ENCODE data around the gene FBXO36. TPM values are rescaled to one million over a fixed set of nuclear protein-coding genes. Genes with fewer than 3 reads are reported as not detected.

The FBXO36 gene
- total and polyA plus RNA-seq, 2 of the 13 experiments (the other 11 are each of a cell fraction or from before 2014, with no cell fraction given), result 2.8 TPM

DNA sequence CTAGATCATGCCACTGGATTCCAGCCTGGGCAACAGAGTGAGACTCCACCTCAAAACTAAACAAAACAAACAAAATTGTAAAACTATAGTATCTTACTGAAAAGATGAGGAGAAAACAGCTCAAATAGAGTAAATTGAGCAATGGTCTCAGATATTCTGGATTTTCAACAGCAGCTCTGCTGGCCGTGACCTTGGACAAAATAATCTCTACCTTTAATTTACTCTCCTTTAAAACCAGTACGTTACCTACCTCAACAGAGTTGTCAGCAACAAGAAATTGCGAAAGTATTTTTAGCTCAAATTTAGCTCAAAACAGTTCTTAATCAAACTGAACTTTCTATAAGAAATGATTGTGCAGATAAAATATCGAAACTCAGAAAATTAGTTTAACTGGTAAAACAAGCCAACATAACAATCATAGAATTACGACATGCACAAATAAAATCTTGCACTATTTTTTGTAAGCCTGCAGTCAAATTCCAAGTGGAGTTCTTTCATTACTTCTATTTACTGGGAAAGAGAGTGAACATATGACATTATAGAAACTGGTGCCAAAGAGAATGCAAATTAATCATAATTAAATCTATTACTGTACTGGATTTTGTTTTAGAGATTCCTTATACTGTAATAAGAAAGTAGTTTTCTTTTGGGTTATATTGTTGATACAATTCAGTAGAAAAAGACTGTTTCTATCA lies 41.3 kb upstream of the FBXO36 start (continued):
- TF ChIP-seq ZNF432 (CRISPR knock-in tag; IDR thresholded peaks at IDR 0.05; ENCODE audit: borderline replicate concordance), result no peak

DNA sequence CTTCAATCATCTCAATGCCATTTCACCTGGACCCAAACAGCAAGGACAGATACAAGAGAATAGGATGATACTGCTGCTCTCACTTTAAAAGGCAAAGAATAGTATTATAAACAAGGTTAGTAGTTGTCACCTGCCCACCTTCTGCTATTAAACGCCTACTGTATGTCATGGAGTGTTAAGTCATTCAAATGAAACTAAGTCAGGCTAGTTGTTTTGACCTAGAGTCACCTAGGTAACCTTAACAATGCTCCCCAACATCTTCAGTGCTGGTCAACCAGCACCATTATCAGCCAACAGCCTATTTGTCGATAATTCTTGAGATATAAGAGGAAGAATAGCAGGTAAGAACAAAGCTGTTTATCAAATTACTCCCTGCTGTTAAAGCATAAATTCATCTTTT lies 39.7 kb upstream of the FBXO36 start:
- Histone ChIP-seq H3K4me2 (ENCODE audit: low read depth, low read length) (no peak overlapping the region), H2AFZ (ENCODE audit: low read length) (no peak overlapping the region), H4K20me1 (ENCODE audit: insufficient read depth, low read length) (peaks cover 7% of the 10 kb centered on the region), H3K9ac (ENCODE audit: insufficient read depth, low read depth, low read length) (no peak overlapping the region), H3K4me1 (ENCODE audit: insufficient read depth, low read length) (no peaks in the 10 kb centered on the region), H3K9me3 (ENCODE audit: low read length) (no peaks in the 10 kb centered on the region), H3K27me3 (ENCODE audit: control insufficient read depth in 1 of 2, insufficient read depth in 2 of 2, low read length in 2 of 2) (no peaks in the 10 kb centered on the region), H3K4me3 (replicated peaks in 1 of 3; ENCODE audit: insufficient read depth in 1 of 3, low read depth in 2 of 3, low read length in 3 of 3) (no peak overlapping the region), H3K79me2 (ENCODE audit: insufficient read depth, low read length) (peaks cover 61% of the 10 kb centered on the region), H3K36me3 (replicated peaks in 1 of 2; ENCODE audit: control insufficient read depth in 1 of 2, insufficient read depth in 2 of 2, low read length in 2 of 2) (peaks cover 7 to 44% of the 10 kb centered on the region in 2 experiments; a peak in 4 of 5 replicates), H3K27ac (ENCODE audit: extremely low read length, insufficient read depth, low read length) (no peak overlapping the region)
- ChIA-PET POLR2A (no interaction called here), CTCF (ENCODE audit: low intra/inter-chr PET ratio, low total read pairs) (no interaction called here)
- intact Hi-C loops (cut with micrococcal nuclease; ENCODE audit: unreplicated experiment) (no loop called here), in situ Hi-C loops (cut with HindIII; ENCODE audit: extremely low pct_ligation_motif_present, low pct_unique_long_range_greater_than_20kb) (no loop called here)
- FAIRE-seq, result no peak
- ATAC-seq, result no peak
- no peak for DNase-seq (ENCODE audit: low spot score)
- 97% methylated on average over 2 of the region's 2 CpGs for WGBS (ENCODE audit: low lambda C conversion rate)
- no TSS peak for BruUV-seq (replicated peaks)
- TF ChIP-seq NFIB (CRISPR knock-in tag; IDR thresholded peaks at IDR 0.05; ENCODE audit: borderline replicate concordance) (no peak), ZNF878 (CRISPR knock-in tag; IDR thresholded peaks at IDR 0.05) (no peak), CBX1 (IDR thresholded peaks at IDR 0.05; ENCODE audit: low read depth) (no peak), ZNF572 (CRISPR knock-in tag; IDR thresholded peaks at IDR 0.05) (no peak), TCF7L2 (IDR thresholded peaks at IDR 0.05; ENCODE audit: low read depth, low read length) (no peak), RAD21 (CRISPR knock-in tag; IDR thresholded peaks at IDR 0.05) (no peak), MAZ (IDR thresholded peaks at IDR 0.05; ENCODE audit: borderline replicate concordance, low read depth, low read length) (no peak), MAZ (CRISPR knock-in tag; IDR thresholded peaks at IDR 0.05; ENCODE audit: low read depth) (no peak), ELF4 (CRISPR knock-in tag; IDR thresholded peaks at IDR 0.05; ENCODE audit: borderline replicate concordance) (no peak), NRL (CRISPR knock-in tag; IDR thresholded peaks at IDR 0.05; ENCODE audit: borderline replicate concordance) (no peak)
- TF ChIP-seq, protein P1, sequence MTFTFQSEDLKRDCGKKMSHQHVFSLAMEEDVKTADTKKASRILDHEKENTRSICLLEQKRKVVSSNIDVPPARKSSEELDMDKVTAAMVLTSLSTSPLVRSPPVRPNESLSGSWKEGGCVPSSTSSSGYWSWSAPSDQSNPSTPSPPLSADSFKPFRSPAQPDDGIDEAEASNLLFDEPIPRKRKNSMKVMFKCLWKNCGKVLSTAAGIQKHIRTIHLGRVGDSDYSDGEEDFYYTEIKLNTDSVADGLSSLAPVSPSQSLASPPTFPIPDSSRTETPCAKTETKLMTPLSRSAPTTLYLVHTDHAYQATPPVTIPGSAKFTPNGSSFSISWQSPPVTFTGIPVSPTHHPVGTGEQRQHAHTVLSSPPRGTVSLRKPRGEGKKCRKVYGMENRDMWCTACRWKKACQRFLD (CRISPR knock-in tag; IDR thresholded peaks at IDR 0.05; ENCODE audit: borderline replicate concordance), result no peak
- TF ChIP-seq, protein P2, sequence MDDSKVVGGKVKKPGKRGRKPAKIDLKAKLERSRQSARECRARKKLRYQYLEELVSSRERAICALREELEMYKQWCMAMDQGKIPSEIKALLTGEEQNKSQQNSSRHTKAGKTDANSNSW (CRISPR knock-in tag; IDR thresholded peaks at IDR 0.05; ENCODE audit: borderline replicate concordance), result no peak
- TF ChIP-seq, protein P3, sequence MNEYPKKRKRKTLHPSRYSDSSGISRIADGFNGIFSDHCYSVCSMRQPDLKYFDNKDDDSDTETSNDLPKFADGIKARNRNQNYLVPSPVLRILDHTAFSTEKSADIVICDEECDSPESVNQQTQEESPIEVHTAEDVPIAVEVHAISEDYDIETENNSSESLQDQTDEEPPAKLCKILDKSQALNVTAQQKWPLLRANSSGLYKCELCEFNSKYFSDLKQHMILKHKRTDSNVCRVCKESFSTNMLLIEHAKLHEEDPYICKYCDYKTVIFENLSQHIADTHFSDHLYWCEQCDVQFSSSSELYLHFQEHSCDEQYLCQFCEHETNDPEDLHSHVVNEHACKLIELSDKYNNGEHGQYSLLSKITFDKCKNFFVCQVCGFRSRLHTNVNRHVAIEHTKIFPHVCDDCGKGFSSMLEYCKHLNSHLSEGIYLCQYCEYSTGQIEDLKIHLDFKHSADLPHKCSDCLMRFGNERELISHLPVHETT (CRISPR knock-in tag; conservative IDR thresholded peaks at IDR 0.05), result no peak
- TF ChIP-seq, protein P4, sequence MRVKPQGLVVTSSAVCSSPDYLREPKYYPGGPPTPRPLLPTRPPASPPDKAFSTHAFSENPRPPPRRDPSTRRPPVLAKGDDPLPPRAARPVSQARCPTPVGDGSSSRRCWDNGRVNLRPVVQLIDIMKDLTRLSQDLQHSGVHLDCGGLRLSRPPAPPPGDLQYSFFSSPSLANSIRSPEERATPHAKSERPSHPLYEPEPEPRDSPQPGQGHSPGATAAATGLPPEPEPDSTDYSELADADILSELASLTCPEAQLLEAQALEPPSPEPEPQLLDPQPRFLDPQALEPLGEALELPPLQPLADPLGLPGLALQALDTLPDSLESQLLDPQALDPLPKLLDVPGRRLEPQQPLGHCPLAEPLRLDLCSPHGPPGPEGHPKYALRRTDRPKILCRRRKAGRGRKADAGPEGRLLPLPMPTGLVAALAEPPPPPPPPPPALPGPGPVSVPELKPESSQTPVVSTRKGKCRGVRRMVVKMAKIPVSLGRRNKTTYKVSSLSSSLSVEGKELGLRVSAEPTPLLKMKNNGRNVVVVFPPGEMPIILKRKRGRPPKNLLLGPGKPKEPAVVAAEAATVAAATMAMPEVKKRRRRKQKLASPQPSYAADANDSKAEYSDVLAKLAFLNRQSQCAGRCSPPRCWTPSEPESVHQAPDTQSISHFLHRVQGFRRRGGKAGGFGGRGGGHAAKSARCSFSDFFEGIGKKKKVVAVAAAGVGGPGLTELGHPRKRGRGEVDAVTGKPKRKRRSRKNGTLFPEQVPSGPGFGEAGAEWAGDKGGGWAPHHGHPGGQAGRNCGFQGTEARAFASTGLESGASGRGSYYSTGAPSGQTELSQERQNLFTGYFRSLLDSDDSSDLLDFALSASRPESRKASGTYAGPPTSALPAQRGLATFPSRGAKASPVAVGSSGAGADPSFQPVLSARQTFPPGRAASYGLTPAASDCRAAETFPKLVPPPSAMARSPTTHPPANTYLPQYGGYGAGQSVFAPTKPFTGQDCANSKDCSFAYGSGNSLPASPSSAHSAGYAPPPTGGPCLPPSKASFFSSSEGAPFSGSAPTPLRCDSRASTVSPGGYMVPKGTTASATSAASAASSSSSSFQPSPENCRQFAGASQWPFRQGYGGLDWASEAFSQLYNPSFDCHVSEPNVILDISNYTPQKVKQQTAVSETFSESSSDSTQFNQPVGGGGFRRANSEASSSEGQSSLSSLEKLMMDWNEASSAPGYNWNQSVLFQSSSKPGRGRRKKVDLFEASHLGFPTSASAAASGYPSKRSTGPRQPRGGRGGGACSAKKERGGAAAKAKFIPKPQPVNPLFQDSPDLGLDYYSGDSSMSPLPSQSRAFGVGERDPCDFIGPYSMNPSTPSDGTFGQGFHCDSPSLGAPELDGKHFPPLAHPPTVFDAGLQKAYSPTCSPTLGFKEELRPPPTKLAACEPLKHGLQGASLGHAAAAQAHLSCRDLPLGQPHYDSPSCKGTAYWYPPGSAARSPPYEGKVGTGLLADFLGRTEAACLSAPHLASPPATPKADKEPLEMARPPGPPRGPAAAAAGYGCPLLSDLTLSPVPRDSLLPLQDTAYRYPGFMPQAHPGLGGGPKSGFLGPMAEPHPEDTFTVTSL (CRISPR knock-in tag; IDR thresholded peaks at IDR 0.05; ENCODE audit: borderline replicate concordance), result no peak

Measured in HepG2 (cell line).